IMR-90 (cell line): ENCODE results near the gene CEBPZ. TPM values are rescaled to one million over a fixed set of nuclear protein-coding genes. Genes with fewer than 3 reads are reported as not detected.

Experiments used
- ATAC-seq: fragments of 200-7000 bp; cut with Tn5 transposase; 2 replicates; pipeline ENCODE4 v1.9.1; 2020; ENCODE audit warnings: low read depth, mild to moderate bottlenecking, moderate library complexity
- BruUV-seq: library from RNA; stranded (reverse); fragments of 400-500 nt; replicated peaks from 2 replicates; lab custom pipeline; 2021; lab: Mats Ljungman, UMichigan
- CTCF ChIA-PET: fragments of 300-600 bp; formaldehyde crosslinking; extraction: SDS; loops from one replicate; lab custom pipeline; 2021; ENCODE audit warnings: antibody characterized with exemption; lab: Yijun Ruan, JAX
- POLR2A ChIA-PET: fragments of 300-600 bp; sonication (Branson Sonifier 250); formaldehyde crosslinking; loops from one replicate; lab custom pipeline; 2022; ENCODE audit warnings: antibody characterized with exemption; ENCODE audit not compliant: unreplicated experiment; lab: Charles Lee
- DNase-seq: peaks from one replicate; pipeline ENCODE4 v3.0.0; 2013
- H2AFZ ChIP-seq: replicated peaks from 2 replicates; pipeline ENCODE3; 2013; ENCODE audit warnings: low read length, mild to moderate bottlenecking; ENCODE audit not compliant: poor library complexity
- H2AK5ac ChIP-seq: 2 replicates; pipeline ENCODE4 v1.6.1; 2013; ENCODE audit warnings: low read depth, low read length, inconsistent platforms
- H2AK9ac ChIP-seq: replicated peaks from 2 replicates; pipeline ENCODE3; 2013; ENCODE audit warnings: mild to moderate bottlenecking, low read depth, low read length, moderate library complexity; ENCODE audit not compliant: poor library complexity
- H2BK120ac ChIP-seq: 2 replicates; pipeline ENCODE4 v1.6.1; 2013; ENCODE audit warnings: low read depth, low read length, inconsistent platforms
- H2BK15ac ChIP-seq: 3 replicates; pipeline ENCODE4 v1.6.1; 2013; ENCODE audit warnings: low read depth, low read length, inconsistent platforms
- H2BK20ac ChIP-seq: 2 replicates; pipeline ENCODE4 v1.6.1; 2013; ENCODE audit warnings: low read depth, mild to moderate bottlenecking, inconsistent platforms, low read length, moderate library complexity
- H2BK5ac ChIP-seq: 2 replicates; pipeline ENCODE4 v1.6.1; 2013; ENCODE audit warnings: mild to moderate bottlenecking, low read depth, low read length, inconsistent platforms; ENCODE audit not compliant: poor library complexity, severe bottlenecking
- H3K14ac ChIP-seq: replicated peaks from 2 replicates; pipeline ENCODE4 v1.6.1; 2013; ENCODE audit warnings: low read depth, low read length, inconsistent platforms
- H3K18ac ChIP-seq: 2 replicates; pipeline ENCODE4 v1.6.1; 2013; ENCODE audit warnings: low read depth, low read length, control low read depth
- H3K23ac ChIP-seq: 2 replicates; pipeline ENCODE4 v1.6.1; 2013; ENCODE audit warnings: low read depth, low read length, inconsistent platforms
- H3K27ac ChIP-seq: 2 replicates; pipeline ENCODE4 v1.5.1; 2013; ENCODE audit warnings: mild to moderate bottlenecking, control low read depth, low read length; ENCODE audit not compliant: insufficient read depth
- H3K27me3 ChIP-seq: 2 replicates; pipeline ENCODE4 v1.6.1; 2013; ENCODE audit warnings: low read length; ENCODE audit not compliant: control insufficient read depth, insufficient read depth
- H3K36me3 ChIP-seq: 2 replicates; pipeline ENCODE4 v1.6.1; 2013; ENCODE audit warnings: low read length, mixed read lengths; ENCODE audit not compliant: control insufficient read depth, insufficient read depth
- H3K4ac ChIP-seq: 2 replicates; pipeline ENCODE4 v1.6.1; 2013; ENCODE audit warnings: low read depth, low read length, inconsistent platforms
- H3K4me1 ChIP-seq: 2 replicates; pipeline ENCODE4 v1.6.1; 2013; ENCODE audit warnings: low read length, mixed read lengths; ENCODE audit not compliant: control insufficient read depth, insufficient read depth
- H3K4me2 ChIP-seq: 2 replicates; pipeline ENCODE4 v1.6.1; 2013; ENCODE audit warnings: low read depth, mild to moderate bottlenecking, control low read depth, low read length, moderate library complexity
- H3K4me3 ChIP-seq: 2 replicates; pipeline ENCODE4 v1.5.1; 2013; ENCODE audit warnings: low read depth, mild to moderate bottlenecking, control low read depth, low read length, moderate library complexity; ENCODE audit not compliant: insufficient read depth
- H3K56ac ChIP-seq: 2 replicates; pipeline ENCODE4 v1.6.1; 2013; ENCODE audit warnings: low read length, inconsistent platforms; ENCODE audit not compliant: insufficient read depth; ENCODE audit errors: extremely low read depth
- H3K79me1 ChIP-seq, 2 experiments: 2 replicates each; pipeline ENCODE4 v1.6.1; 2013; ENCODE audit warnings: low read length in 2 of 2, inconsistent platforms in 1 of 2, low read depth in 1 of 2
- H3K9ac ChIP-seq: 2 replicates; pipeline ENCODE4 v1.6.1; 2013; ENCODE audit warnings: low read depth, low read length, control low read depth
- H3K9me1 ChIP-seq: 2 replicates; pipeline ENCODE4 v1.6.1; 2013; ENCODE audit warnings: low read length, inconsistent platforms; ENCODE audit not compliant: insufficient read depth
- H3K9me3 ChIP-seq: 2 replicates; pipeline ENCODE4 v1.6.1; 2013; ENCODE audit warnings: low read length; ENCODE audit not compliant: control insufficient read depth, insufficient read depth
- H4K20me1 ChIP-seq: 2 replicates; pipeline ENCODE4 v1.6.1; 2013; ENCODE audit warnings: low read length, inconsistent platforms; ENCODE audit not compliant: insufficient read depth
- H4K5ac ChIP-seq: 2 replicates; pipeline ENCODE4 v1.6.1; 2013; ENCODE audit warnings: mild to moderate bottlenecking, low read depth, low read length, control low read depth
- H4K8ac ChIP-seq, 2 experiments: 2 replicates each; pipeline ENCODE4 v1.6.1; 2013; ENCODE audit warnings: low read depth in 2 of 2, low read length in 2 of 2, control low read depth in 1 of 2, inconsistent platforms in 1 of 2
- H4K91ac ChIP-seq: 2 replicates; pipeline ENCODE4 v1.6.1; 2013; ENCODE audit warnings: low read depth, low read length, inconsistent platforms; ENCODE audit not compliant: insufficient read depth
- BHLHE40 ChIP-seq: fragments of 150-350 bp; IDR thresholded peaks from 2 replicates; pipeline ENCODE4 v1.6.1; 2016; ENCODE audit warnings: mild to moderate bottlenecking, low read depth, low read length
- FOS ChIP-seq: fragments of 150-350 bp; IDR thresholded peaks from 2 replicates; pipeline ENCODE4 v1.6.1; 2016; ENCODE audit warnings: low read depth, low read length
- MAFK ChIP-seq: IDR thresholded peaks from 2 replicates; pipeline ENCODE4 v1.6.1; 2012; ENCODE audit warnings: low read depth, low read length, improper control_type of control experiment
- MAZ ChIP-seq: IDR thresholded peaks from 2 replicates; pipeline ENCODE4 v1.6.1; 2012; ENCODE audit warnings: low read depth, mild to moderate bottlenecking, low read length, improper control_type of control experiment, moderate library complexity, borderline replicate concordance
- USF2 ChIP-seq: fragments of 150-350 bp; IDR thresholded peaks from 2 replicates; pipeline ENCODE4 v1.6.1; 2017; ENCODE audit warnings: mild to moderate bottlenecking, antibody characterized with exemption, low read length, low read depth
- WGBS, 2 experiments: methylation state at CpG; one replicate each; pipeline versions ENCODE4 v1.1.5 to v1.1.7; 2013; ENCODE audit warnings: missing lambda C conversion rate in 2 of 2; ENCODE audit not compliant: insufficient read length in 1 of 2; ENCODE audit errors: extremely low coverage in 2 of 2; 5-methylcytosine and 5-hydroxymethylcytosine counted together
- dilution Hi-C: fragments of 300-500 bp; cut with HindIII; formaldehyde crosslinking; loops from one replicate; pipeline ENCODE4 v1.14.3; 2018; ENCODE audit warnings: low sequenced_read_pairs; ENCODE audit not compliant: unreplicated experiment
- in situ Hi-C: fragments of 300-500 bp; cut with MboI; formaldehyde crosslinking; loops from 3 replicates; pipeline ENCODE4 v1.14.3; 2019; ENCODE audit warnings: low sequenced_read_pairs, inconsistent platforms, mixed read lengths
- intact Hi-C: fragments of 100-400 bp; cut with micrococcal nuclease; formaldehyde crosslinking; loops from 2 replicates; pipeline ENCODE4 v1.10.0; 2022
- polyA plus RNA-seq, 3 experiments: library from polyadenylated mRNA; depleted of rRNA; stranded (reverse); fragments of >200 nt; gene quantifications; 2 replicates each; pipeline ENCODE4 v1.2.3, GENCODE V29; 2012; ENCODE audit warnings: low replicate concordance in 1 of 3
- total RNA-seq: library from RNA; depleted of rRNA; stranded (reverse); fragments of >200 nt; gene quantifications from 2 replicates; pipeline ENCODE4 v1.2.3, GENCODE V29; 2012

CEBPZ gene
- total and polyA plus RNA-seq, 2 of the 4 experiments (the other 2 are of a cell fraction) = 9.4 to 33.3 TPM

- Histone ChIP-seq H3K9me1 (no peaks in the 10 kb centered on the region), H3K4me3 (peak within 1 kb of the TSS; percentile 83), H3K18ac (peak within 1 kb of the TSS; percentile 2; the same call in 1 of the 2 replicates), H3K4me2 (peak within 1 kb of the TSS; percentile 83), H3K56ac (peak within 1 kb of the TSS; percentile 40; the same call in 1 of the 2 replicates), H2BK120ac (no peak within 1 kb of the TSS), H3K9ac (peak within 1 kb of the TSS; percentile 73), H2BK5ac (peak within 1 kb of the TSS; percentile 58), H3K4me1 (peaks cover 5% of the 10 kb centered on the region; the same call in 1 of the 2 replicates), H3K14ac (peak within 1 kb of the TSS; percentile 70), H4K5ac (peak within 1 kb of the TSS; percentile 92), H3K79me1 (peaks cover 13 to 32% of the 10 kb centered on the region in 2 experiments), H3K23ac (peak within 1 kb of the TSS; percentile 60), H3K27ac (peak within 1 kb of the TSS; percentile 69), H2AK5ac (peak within 1 kb of the TSS; percentile 42), H3K4ac (peak within 1 kb of the TSS; percentile 57), H3K36me3 (no peaks in the 10 kb centered on the region), H2BK15ac (no peak within 1 kb of the TSS), H3K27me3 (no peaks in the 10 kb centered on the region), H4K91ac (peak within 1 kb of the TSS; percentile 56; the same call in 1 of the 2 replicates), H4K8ac (peak within 1 kb of the TSS; percentile 77 to 93), H4K20me1 (no peaks in the 10 kb centered on the region), H2AK9ac (peak within 1 kb of the TSS; percentile 82), H2AFZ (peak within 1 kb of the TSS; percentile 88), H3K9me3 (no peaks in the 10 kb centered on the region), H2BK20ac (no peak within 1 kb of the TSS)
- BruUV-seq = no TSS peak
- ChIA-PET CTCF (interaction anchor here (0.6 kb wide), 1 partner anchor 38 kb away, joined by 3 read pairs; no protein-coding TSS in a partner anchor), POLR2A (no interaction called here)
- DNase-seq (peak; percentile 76), ATAC-seq (peak; percentile 98)
- dilution Hi-C loops (no loop called here), intact Hi-C loops (loop anchor here (5.0 kb wide), 1 partner anchor 55 kb away; no protein-coding TSS in a partner anchor), in situ Hi-C loops (loop anchor here (25.0 kb wide), 1 partner anchor 730 kb away; no protein-coding TSS in a partner anchor)
- TF ChIP-seq USF2 (peak; percentile 47; the same call in 1 of the 2 replicates), MAFK (no peak), MAZ (peak; percentile 31; the same call in 1 of the 2 replicates), FOS (no peak), BHLHE40 (0 out of 2 replicates have a peak, but pooled peaks have one; percentile 7)
- 12% methylated on average over 10 of the region's 55 CpGs; no CpG with 5 or more reads in 1 of the 2 experiments for WGBS, 2 experiments
Measured at GRCh38 chr2:37156857-37157714, 74.3 kb downstream of the CEBPZ start, which contains the start of gene EIF2AK2. Gene EIF2AK2, minus strand, starts transcription at chr2:37156980. Its CDS starts 9,174 bp downstream, at chr2:37147806.
